Adrenal gland (tissue), 12 donors: ENCODE measurements around the gene ALDH5A1. TPM values are rescaled to one million over a fixed set of nuclear protein-coding genes. Genes with fewer than 3 reads are reported as not detected.

Experiments
- DNase-seq, 7 donors: peaks; one replicate each; pipeline ENCODE4 v3.0.0-alpha.2; 2019 to 2020
- H3K27ac ChIP-seq, 5 donors: fragments of 200-600 bp; sonication (generic) in 4 of 5; 1 replicate in 3 of 5; 2 replicates in 2 of 5; pipeline versions ENCODE4 v1.5.1 to v1.8.0; 2016 to 2020; ENCODE audit warnings: mild to moderate bottlenecking in 1 of 5
- H3K27me3 ChIP-seq: fragments of 200-600 bp; 2 replicates; pipeline ENCODE4 v1.8.0; 2021
- H3K36me3 ChIP-seq, 2 donors: fragments of 200-600 bp; replicated peaks in 1 of 2; 1 replicate in 1 of 2; 2 replicates in 1 of 2; pipeline versions ENCODE4 v1.5.1 to v1.8.0; 2018 to 2022
- H3K4me1 ChIP-seq, 2 donors: fragments of 200-600 bp; replicated peaks in 1 of 2; 1 replicate in 1 of 2; 2 replicates in 1 of 2; pipeline versions ENCODE4 v1.5.1 to v1.8.0; 2018 to 2021
- H3K4me3 ChIP-seq, 4 donors: fragments of 200-600 bp; sonication (generic) in 3 of 4; one replicate each; pipeline ENCODE4 v1.5.1; 2016 to 2018
- H3K9me3 ChIP-seq, 3 donors: fragments of 200-600 bp; sonication (generic) in 1 of 3; replicated peaks in 1 of 3; 1 replicate in 2 of 3; 2 replicates in 1 of 3; pipeline versions ENCODE4 v1.5.1 to v1.8.0; 2016 to 2021
- POLR2A ChIP-seq, 2 donors: fragments of 450-650 bp; IDR thresholded peaks; one replicate each; pipeline ENCODE4 v1.6.1; 2017; ENCODE audit warnings: antibody characterized with exemption in 2 of 2, mild to moderate bottlenecking in 2 of 2, moderate library complexity in 1 of 2
- WGBS, 4 donors: extraction: QIAGEN DNeasy Blood & Tissue Kit in 2 of 4; methylation state at CpG; one replicate each; pipeline versions ENCODE4 v1.1.5 to v1.1.7; 2013 to 2017; 5-methylcytosine and 5-hydroxymethylcytosine counted together
- intact Hi-C, 2 donors: fragments of 100-400 bp; cut with DNase I; formaldehyde crosslinking; loops; one replicate each; pipeline versions ENCODE4 v1.14.1 to v1.15.0; 2022 to 2023
- polyA plus RNA-seq, 3 donors: library from polyadenylated mRNA; stranded (reverse); fragments of 200-250 nt in 2 of 3; fragments of 350-450 nt in 1 of 3; fragmentation: Illumina TruSeq in 1 of 3; extraction: RNeasy Lipid Tissue Mini Kit (QIAGEN cat#74804) in 1 of 3; gene quantifications; one replicate each; pipeline ENCODE4 v1.2.3, GENCODE V29; 2013 to 2014
- total RNA-seq, 9 donors: library from RNA; depleted of rRNA in 4 of 9; stranded (reverse); fragments of >200 nt in 4 of 9; fragments of 120-200 nt in 1 of 9; fragmentation: NEBNext Ultra II Directional in 1 of 9; extraction: Animal tissue kit (Norgen Biotek cat#: 25700) in 1 of 9; gene quantifications; one replicate each; pipeline versions ENCODE4 v1.1.0 to v1.2.4, GENCODE V29; 2013 to 2023
- TF ChIP-seq, protein P1 (sequence below), 6 experiments: fragments of 450-650 bp in 4 of 6; fragments of 200-600 bp in 2 of 6; sonication (generic) in 1 of 6; IDR thresholded peaks; 1 replicate in 5 of 6; 2 replicates in 1 of 6; pipeline versions ENCODE4 v1.5.1 to v1.8.0; 2016 to 2021; ENCODE audit warnings: antibody characterized with exemption in 6 of 6, mild to moderate bottlenecking in 2 of 6, moderate library complexity in 1 of 6
- donor health status: healthy with polysubstance abuse.
- donor health status: Bipolar disorder and iron deficiency.
- donor health status: DM: yes; HTN: yes; CAD: no.
- donor health status: DM: no; HTN: no; CAD: no.
- donor health status: DM: no; HTN: no; CAD: no.
- donor health status: DM: yes; HTN: yes; CAD: no.

Gene ALDH5A1
- total and polyA plus RNA-seq, 12 donors: 3.2 to 23.1 (median 10.5) TPM

DNA sequence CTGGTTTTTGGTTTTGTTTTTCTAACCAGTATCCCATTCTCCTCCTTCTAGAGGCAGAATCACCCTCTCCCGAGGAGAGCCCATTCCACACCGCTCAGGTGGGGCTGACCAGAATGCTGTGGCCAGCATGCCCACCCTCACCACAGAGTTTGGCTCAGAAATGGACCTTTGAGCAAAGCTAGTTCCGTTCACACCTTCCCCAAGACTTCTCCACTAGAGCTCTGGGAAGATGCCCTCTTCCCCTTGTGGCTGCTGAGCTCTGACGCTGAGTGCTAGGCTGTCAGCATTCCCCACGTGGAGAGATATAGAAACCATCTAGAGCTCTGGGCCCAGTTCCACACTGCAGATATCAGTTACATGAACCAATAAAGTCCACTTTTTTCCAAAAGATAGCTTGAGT is 13.3 kb upstream of the ALDH5A1 start:
- TF ChIP-seq POLR2A (IDR thresholded peaks at IDR 0.05): no peak
- TF ChIP-seq, protein P1, sequence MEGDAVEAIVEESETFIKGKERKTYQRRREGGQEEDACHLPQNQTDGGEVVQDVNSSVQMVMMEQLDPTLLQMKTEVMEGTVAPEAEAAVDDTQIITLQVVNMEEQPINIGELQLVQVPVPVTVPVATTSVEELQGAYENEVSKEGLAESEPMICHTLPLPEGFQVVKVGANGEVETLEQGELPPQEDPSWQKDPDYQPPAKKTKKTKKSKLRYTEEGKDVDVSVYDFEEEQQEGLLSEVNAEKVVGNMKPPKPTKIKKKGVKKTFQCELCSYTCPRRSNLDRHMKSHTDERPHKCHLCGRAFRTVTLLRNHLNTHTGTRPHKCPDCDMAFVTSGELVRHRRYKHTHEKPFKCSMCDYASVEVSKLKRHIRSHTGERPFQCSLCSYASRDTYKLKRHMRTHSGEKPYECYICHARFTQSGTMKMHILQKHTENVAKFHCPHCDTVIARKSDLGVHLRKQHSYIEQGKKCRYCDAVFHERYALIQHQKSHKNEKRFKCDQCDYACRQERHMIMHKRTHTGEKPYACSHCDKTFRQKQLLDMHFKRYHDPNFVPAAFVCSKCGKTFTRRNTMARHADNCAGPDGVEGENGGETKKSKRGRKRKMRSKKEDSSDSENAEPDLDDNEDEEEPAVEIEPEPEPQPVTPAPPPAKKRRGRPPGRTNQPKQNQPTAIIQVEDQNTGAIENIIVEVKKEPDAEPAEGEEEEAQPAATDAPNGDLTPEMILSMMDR (IDR thresholded peaks at IDR 0.05): no peak
- H3K9me3 ChIP-seq: no peaks in the 10 kb centered on the region
- H3K27me3 ChIP-seq: no peaks in the 10 kb centered on the region
- 88 to 94% (median 91%) methylated on average over 5 of the region's 5 CpGs for WGBS, 4 donors
- no peak overlapping the region for H3K4me3 ChIP-seq
- no peaks in the 10 kb centered on the region for H3K36me3 ChIP-seq
- intact Hi-C loops: no loop called here
- H3K4me1 ChIP-seq: no peaks in the 10 kb centered on the region
- DNase-seq: no peak
- no peak overlapping the region for H3K27ac ChIP-seq

DNA sequence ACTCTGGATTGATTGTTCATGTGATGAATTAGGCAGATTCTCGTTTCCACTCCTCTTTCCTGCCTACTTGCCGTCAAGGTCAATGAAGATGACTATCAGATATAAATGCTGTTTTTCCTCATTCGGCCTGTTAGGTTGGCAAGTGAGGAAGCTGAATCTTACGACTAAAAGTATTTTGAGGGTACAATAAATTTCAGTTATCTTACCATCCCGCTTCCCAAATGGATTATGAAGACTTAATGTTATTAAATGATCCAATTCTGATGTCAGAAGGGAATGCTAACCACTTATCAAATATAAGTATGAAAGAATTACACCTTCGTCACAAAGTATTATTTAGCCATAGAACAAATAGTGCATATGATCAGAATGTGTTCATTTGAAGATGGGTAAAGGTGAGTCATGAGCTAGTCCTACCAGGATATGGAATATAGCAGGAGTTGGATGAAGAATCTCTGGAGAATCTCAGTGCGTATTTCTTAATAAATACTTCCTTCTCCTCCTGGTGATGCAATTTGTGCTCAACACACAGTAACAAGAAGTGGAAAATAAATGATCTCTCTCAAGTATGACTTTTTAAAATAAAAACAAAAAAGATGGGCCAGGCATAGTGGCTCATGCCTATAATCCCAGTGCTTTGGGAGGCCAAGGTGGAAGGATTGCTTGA is 10.0 kb upstream of the ALDH5A1 start:
- Histone ChIP-seq H3K36me3 (no peaks in the 10 kb centered on the region), H3K4me3 (no peak overlapping the region), H3K9me3 (no peaks in the 10 kb centered on the region), H3K4me1 (no peaks in the 10 kb centered on the region), H3K27ac (no peak overlapping the region), H3K27me3 (no peaks in the 10 kb centered on the region)
- intact Hi-C loops: no loop called here
- 79 to 86% (median 81%) methylated on average over 7 of the region's 7 CpGs for WGBS, 4 donors
- DNase-seq: no peak
- TF ChIP-seq POLR2A (IDR thresholded peaks at IDR 0.05): no peak
- TF ChIP-seq, protein P1 (IDR thresholded peaks at IDR 0.05): no peak

DNA sequence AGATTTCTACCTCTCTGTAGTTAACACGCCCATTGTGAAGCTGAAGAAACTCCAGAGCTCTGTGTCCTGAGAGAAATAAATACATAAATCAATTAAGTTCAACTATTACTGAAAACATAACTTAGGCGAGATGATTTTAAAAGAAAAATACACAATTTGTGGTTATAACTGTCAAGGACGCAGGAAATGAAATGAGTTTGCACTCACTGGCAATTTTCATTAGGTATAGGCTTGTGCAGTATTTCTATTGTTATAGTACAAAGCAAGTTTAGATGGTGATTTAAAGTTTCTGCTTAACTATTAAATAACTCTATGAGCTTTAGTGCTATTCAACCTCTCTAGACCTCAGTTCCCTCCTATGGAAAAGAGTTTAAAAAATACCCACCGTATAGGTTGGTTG is 8.7 kb upstream of the ALDH5A1 start:
- 77 to 89% (median 83%) methylated on average over 4 of the region's 4 CpGs for WGBS, 4 donors
- Histone ChIP-seq H3K9me3 (no peaks in the 10 kb centered on the region), H3K27me3 (no peaks in the 10 kb centered on the region), H3K4me1 (no peaks in the 10 kb centered on the region), H3K36me3 (no peaks in the 10 kb centered on the region), H3K27ac (no peak overlapping the region), H3K4me3 (no peak overlapping the region)
- intact Hi-C loops: no loop called here
- DNase-seq: no peak
- no peak for TF ChIP-seq POLR2A (IDR thresholded peaks at IDR 0.05)
- TF ChIP-seq, protein P1 (IDR thresholded peaks at IDR 0.05): no peak

DNA sequence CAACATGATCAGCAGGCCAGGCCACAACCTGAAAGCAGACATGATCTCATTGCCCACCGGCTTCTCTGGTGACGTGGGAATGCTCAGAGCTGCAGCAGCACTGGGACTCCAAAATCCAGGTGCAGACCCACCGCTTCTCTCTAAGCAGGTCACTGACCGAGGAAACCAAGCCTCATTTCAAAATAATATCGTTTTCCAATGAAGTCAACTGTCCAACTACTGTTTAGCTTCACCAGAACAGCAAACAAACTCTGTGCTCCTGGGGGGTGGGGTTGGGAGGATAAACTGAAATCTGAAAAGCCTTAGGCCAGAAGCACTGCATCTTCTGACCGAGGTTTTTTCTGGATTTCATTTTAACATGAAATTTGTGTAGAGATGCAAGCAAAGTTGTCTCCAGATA is 5.3 kb upstream of the ALDH5A1 start, which contains the start of gene GPLD1:
TSS of gene GPLD1 (minus strand) at position 109 of the 400 bp plus-strand sequence. CDS start at position 42, 67 bp downstream.
- H3K4me1 ChIP-seq: peaks cover 0 to 5% of the 10 kb centered on the region in 2 donors
- TF ChIP-seq, protein P1 (IDR thresholded peaks at IDR 0.05): no peak
- no peak for TF ChIP-seq POLR2A (IDR thresholded peaks at IDR 0.05)
- H3K9me3 ChIP-seq: no peaks in the 10 kb centered on the region
- no peaks in the 10 kb centered on the region for H3K36me3 ChIP-seq
- intact Hi-C loops: no loop called here
- H3K27ac ChIP-seq: no peak within 1 kb of the TSS
- no peak within 1 kb of the TSS for H3K4me3 ChIP-seq
- DNase-seq: no peak
- no peaks in the 10 kb centered on the region for H3K27me3 ChIP-seq
- 85 to 94% (median 93%) methylated on average over 6 of the region's 6 CpGs for WGBS, 4 donors
